Activated T-cell treated with anti-CD3 and anti-CD28 coated beads, Interleukin-2, amount 50 U/mL, for 4 hours (primary cell): ENCODE measurements around the gene GAS2L3. TPM values are rescaled to one million over a fixed set of nuclear protein-coding genes. Genes with fewer than 3 reads are reported as not detected.
"Not testable (repeated sequence)": the region's sequence is repeated elsewhere in the genome, so short reads cannot be mapped to it uniquely, and the experiment has no call there.

Experiments
- ATAC-seq, 2 donors: fragments of 200-7000 bp; cut with Tn5 transposase; one replicate each; pipeline ENCODE4 v1.10.0; 2021
- DNase-seq: peaks from one replicate; pipeline ENCODE4 v3.0.0-alpha.2; 2020
- H3K27me3 Mint-ChIP-seq: one replicate; pipeline ENCODE4 v1.8.0; 2021; ENCODE audit warnings: low read depth, mixed read lengths
- H3K36me3 Mint-ChIP-seq: one replicate; pipeline ENCODE4 v1.8.0; 2022; ENCODE audit warnings: mixed read lengths; ENCODE audit not compliant: insufficient read depth
- H3K4me1 Mint-ChIP-seq: one replicate; pipeline ENCODE4 v1.8.0; 2021; ENCODE audit warnings: low read depth, mixed read lengths
- H3K4me3 Mint-ChIP-seq: one replicate; pipeline ENCODE4 v1.8.0; 2021; ENCODE audit warnings: mild to moderate bottlenecking, moderate library complexity, mixed read lengths
- H3K9me3 Mint-ChIP-seq: one replicate; pipeline ENCODE4 v1.8.0; 2021; ENCODE audit warnings: mixed read lengths
- total RNA-seq, 3 donors: library from RNA; stranded (reverse); gene quantifications; one replicate each; pipeline ENCODE4 v1.2.1, GENCODE V29; 2021

Gene GAS2L3
- total RNA-seq, 3 donors from 2014 or later, result not detected

GRCh38 chr12:100602997-100603396 is 29.5 kb downstream of the GAS2L3 start:
- H3K4me3 Mint-ChIP-seq, H3K27me3 Mint-ChIP-seq, H3K9me3 Mint-ChIP-seq, ATAC-seq, H3K4me1 Mint-ChIP-seq, DNase-seq, H3K36me3 Mint-ChIP-seq: not testable (repeated sequence)

DNA sequence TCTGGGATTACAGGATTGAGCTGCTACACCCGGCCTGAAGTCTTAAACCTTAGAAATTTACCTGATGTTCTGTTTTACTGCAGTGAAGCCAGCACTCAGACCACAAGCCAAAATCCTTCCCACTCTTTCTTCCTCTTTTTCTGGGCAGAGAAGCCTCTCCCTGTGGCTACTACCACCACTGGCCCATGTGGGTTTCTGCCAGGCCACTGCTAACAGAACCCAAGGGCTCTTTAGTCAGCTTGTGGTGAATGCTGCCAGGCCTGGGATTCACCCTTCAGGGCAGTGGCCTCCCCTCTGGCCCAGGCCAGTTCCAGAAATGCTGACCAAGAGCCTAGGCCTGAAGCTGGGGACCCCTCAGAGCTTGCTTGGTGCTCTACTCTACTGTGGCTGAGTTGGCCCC is 35.3 kb downstream of the GAS2L3 start:
- DNase-seq, result no peak
- peaks cover 4% of the 10 kb centered on the region for H3K27me3 Mint-ChIP-seq
- no peak overlapping the region for H3K4me3 Mint-ChIP-seq
- peaks cover 6% of the 10 kb centered on the region for H3K9me3 Mint-ChIP-seq
- no peak for ATAC-seq
- no peaks in the 10 kb centered on the region for H3K4me1 Mint-ChIP-seq
- H3K36me3 Mint-ChIP-seq, result no peaks in the 10 kb centered on the region

DNA sequence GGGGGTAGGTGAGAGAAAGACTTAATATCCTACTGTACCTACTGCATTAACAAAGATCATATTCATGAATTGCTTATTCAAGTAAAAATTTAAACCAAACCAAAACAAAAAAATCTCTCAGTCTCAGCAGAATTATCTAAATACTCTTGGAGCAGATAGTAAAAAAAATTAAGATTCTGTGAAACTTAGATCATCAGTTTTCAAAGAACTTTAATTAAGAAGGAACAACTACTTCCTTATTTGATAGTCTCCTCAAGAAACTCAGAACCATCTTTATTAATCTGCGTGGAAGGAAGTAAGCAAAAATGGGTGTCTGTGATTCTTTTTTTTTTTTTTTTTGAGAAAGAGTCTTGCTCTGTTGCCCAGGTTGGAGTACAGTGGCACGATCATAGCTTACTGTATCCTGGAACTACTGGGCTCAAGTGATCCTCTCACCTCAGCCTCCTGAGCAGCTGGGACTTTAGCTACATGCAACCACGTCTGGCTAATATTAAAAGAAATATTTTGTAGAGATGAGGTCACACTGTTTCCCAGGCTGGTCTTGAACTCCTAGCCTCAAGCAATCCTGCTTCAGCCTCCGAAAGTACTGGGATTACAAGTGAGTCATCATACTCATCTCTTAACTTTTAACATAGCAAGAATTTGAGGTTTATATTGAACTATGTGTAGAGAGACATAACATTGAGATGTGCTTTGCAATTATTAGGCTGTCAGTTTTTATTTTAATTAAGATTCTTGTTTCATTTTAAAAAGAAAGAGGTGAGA is 37.4 kb downstream of the GAS2L3 start:
- no peaks in the 10 kb centered on the region for H3K4me1 Mint-ChIP-seq
- H3K27me3 Mint-ChIP-seq, result peaks cover 4% of the 10 kb centered on the region
- no peak overlapping the region for H3K4me3 Mint-ChIP-seq
- DNase-seq (no peak), ATAC-seq (no peak)
- no peaks in the 10 kb centered on the region for H3K36me3 Mint-ChIP-seq
- H3K9me3 Mint-ChIP-seq, result peaks cover 6% of the 10 kb centered on the region

GRCh38 chr12:100612606-100613005 is 39.1 kb downstream of the GAS2L3 start:
- Mint-ChIP-seq H3K4me3 (no peak overlapping the region), H3K4me1 (no peaks in the 10 kb centered on the region), H3K27me3 (peaks cover 4% of the 10 kb centered on the region), H3K36me3 (no peaks in the 10 kb centered on the region), H3K9me3 (no peaks in the 10 kb centered on the region)
- ATAC-seq (no peak), DNase-seq (no peak)

DNA sequence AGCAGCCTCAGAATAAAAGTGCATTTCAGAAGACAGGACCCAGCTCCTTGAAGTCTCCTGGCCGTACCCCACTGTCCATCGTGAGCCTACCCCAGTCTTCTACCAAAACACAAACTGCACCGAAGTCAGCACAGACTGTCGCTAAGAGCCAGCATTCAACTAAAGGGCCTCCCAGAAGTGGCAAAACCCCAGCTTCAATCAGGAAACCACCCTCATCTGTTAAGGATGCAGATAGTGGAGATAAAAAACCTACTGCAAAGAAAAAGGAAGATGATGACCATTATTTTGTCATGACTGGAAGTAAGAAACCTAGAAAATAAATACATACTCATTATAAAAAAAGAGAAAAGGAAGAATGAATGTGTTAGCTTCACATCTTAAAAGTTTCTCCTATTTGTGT is 51.1 kb downstream of the GAS2L3 start:
- ATAC-seq (no peak), DNase-seq (no peak)
- Mint-ChIP-seq H3K4me3 (no peak overlapping the region), H3K4me1 (no peaks in the 10 kb centered on the region), H3K9me3 (no peaks in the 10 kb centered on the region), H3K36me3 (no peaks in the 10 kb centered on the region), H3K27me3 (no peaks in the 10 kb centered on the region)

DNA sequence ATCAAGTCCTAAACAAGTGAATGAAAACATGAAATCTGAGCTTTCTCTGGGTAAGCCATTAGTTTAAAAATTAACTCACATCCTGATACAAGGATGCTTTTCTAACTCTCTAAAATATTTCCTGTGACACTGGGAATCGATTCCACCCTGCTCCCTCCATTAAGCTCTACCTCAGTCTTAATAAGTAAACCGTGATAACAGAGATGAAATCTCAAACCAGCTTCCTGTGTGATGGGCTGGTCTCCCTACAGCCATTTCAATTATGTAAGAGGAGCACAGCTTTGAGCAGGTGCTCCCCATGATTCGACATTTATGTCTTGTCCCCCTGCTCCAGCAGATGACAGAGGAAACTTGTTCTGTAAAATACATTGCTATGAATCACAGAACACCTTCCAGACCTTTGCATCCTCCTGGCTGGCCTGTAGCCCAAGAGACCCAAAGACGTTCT is 59.0 kb downstream of the GAS2L3 start:
- H3K4me1 Mint-ChIP-seq, result no peaks in the 10 kb centered on the region
- H3K9me3 Mint-ChIP-seq, result no peaks in the 10 kb centered on the region
- no peak overlapping the region for H3K4me3 Mint-ChIP-seq
- H3K36me3 Mint-ChIP-seq, result no peaks in the 10 kb centered on the region
- DNase-seq, result no peak
- H3K27me3 Mint-ChIP-seq, result no peaks in the 10 kb centered on the region
- ATAC-seq, result no peak

DNA sequence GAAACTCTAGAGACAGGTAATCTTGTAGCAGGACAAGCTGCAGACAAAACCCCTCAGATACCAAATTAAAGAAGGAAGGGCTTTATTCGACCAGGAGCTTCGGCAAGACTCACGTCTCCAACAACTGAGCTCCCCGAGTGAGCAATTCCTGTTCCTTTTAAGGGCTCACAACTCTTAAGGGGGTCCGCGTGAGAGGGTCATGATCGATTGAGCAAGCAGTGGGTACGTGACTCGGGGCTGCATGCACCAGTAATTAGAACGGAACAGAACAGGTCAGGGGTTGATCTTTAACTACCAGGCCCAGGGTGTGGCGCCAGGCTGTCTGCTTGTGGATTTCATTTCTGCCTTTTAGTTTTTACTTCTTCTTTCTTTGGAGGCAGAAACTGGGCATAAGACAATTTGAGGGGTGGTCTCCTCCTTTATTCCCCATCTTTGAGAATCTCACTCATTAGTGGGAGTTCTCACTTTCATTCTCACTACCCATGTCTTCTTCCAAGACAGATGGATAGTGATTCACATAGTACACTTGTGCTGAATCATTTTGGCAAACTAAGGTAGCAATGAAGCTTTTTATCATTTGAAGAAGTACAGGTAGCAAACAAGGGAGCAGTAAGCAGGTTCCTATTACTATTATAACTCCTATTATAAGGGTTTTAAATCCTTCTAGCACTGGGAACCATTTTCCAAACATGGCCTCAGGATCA is 59.8 kb downstream of the GAS2L3 start:
- H3K4me3 Mint-ChIP-seq, ATAC-seq, H3K4me1 Mint-ChIP-seq, H3K27me3 Mint-ChIP-seq, DNase-seq, H3K36me3 Mint-ChIP-seq, H3K9me3 Mint-ChIP-seq: not testable (repeated sequence)

DNA sequence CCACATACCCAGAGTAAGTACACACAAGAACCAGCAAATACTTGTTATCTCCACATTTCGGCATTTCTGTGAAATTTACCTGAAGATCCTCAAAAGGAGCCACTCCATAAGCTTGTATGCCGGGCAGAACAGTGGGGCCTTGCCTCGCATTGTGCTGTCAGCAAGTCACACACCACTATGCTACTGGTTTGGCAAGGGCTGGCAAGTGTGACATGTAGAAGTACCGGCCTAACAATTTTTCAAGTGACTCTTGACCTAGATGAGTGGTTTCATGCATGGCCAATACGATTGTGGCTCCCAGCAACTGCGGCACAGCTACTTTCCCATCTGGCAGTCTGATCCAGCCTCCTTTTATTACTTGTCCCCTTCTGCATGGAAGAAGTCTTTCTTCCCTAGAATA is 69.8 kb downstream of the GAS2L3 start:
- DNase-seq, result no peak
- no peaks in the 10 kb centered on the region for H3K36me3 Mint-ChIP-seq
- no peak overlapping the region for H3K4me3 Mint-ChIP-seq
- H3K4me1 Mint-ChIP-seq, result no peaks in the 10 kb centered on the region
- H3K9me3 Mint-ChIP-seq, result peaks cover 8% of the 10 kb centered on the region
- H3K27me3 Mint-ChIP-seq, result peaks cover 7% of the 10 kb centered on the region
- no peak for ATAC-seq

DNA sequence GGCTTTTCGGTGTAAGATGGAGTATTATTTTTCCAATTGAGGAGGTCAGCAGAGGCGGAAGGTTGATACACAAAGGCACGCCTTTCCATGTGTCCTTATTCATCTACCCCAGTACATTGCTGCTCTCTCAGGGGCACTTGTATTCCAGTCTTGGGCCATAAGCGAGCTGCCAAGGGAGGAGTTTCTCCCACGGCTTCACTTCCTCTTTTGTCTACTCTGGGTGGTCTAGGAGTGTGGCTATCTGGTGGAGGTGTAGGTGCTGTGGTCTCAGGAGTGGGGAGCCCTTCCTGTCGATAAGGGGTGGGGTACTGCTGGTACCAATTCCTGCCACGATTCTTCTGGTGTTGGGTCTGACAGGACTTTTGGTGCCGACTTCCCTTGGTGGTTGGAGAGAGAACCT is 73.4 kb downstream of the GAS2L3 start:
- peaks cover 4% of the 10 kb centered on the region for H3K9me3 Mint-ChIP-seq
- DNase-seq (no peak), ATAC-seq (no peak)
- H3K4me1 Mint-ChIP-seq, result no peaks in the 10 kb centered on the region
- H3K27me3 Mint-ChIP-seq, result peaks cover 9% of the 10 kb centered on the region
- no peak overlapping the region for H3K4me3 Mint-ChIP-seq
- no peaks in the 10 kb centered on the region for H3K36me3 Mint-ChIP-seq

DNA sequence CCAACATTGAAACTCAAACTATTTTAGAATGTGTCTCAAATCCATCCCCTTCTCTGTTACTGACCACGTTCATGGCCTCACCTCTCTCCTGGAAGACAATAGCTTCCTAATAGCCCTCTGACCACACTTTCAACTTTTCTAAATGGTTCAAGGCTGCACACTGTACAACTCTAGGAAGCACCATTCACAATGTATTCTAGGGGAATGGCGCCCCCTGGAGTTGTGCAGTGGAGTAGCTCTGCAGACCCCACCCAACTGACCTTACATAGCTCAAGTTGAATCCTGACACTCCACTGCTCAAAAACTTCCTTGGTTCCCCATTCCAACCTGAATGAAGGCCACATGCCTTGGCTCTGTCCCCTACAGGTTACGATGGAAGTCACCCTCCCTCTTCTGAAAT is 77.6 kb downstream of the GAS2L3 start:
- Mint-ChIP-seq H3K27me3 (peaks cover 13% of the 10 kb centered on the region), H3K4me1 (no peaks in the 10 kb centered on the region), H3K4me3 (no peak overlapping the region), H3K9me3 (no peaks in the 10 kb centered on the region), H3K36me3 (no peaks in the 10 kb centered on the region)
- no peak for DNase-seq
- no peak for ATAC-seq

DNA sequence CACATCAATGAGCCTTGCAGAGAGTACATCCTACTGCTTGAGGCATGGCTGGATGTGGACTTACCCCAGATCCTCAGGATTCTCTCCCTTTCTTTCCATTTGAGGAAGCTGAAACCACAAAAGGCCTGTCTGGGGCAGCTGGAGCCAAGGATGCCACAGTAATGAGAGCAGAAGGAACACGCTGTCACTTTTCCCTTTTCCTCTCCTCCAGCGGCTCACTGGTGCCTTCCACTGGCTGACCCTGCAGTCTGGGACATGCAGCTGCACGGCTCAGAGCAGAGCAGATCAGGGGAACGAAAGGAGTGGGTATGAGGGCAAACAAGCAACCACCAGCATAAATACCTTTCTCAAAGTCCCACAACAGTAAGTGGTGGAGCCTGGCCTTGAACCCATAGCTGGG is 78.2 kb downstream of the GAS2L3 start:
- ATAC-seq, result no peak
- H3K27me3 Mint-ChIP-seq, result peaks cover 13% of the 10 kb centered on the region
- H3K9me3 Mint-ChIP-seq, result no peaks in the 10 kb centered on the region
- no peaks in the 10 kb centered on the region for H3K36me3 Mint-ChIP-seq
- H3K4me3 Mint-ChIP-seq, result no peak overlapping the region
- no peak for DNase-seq
- H3K4me1 Mint-ChIP-seq, result no peaks in the 10 kb centered on the region

- Mint-ChIP-seq H3K27me3 (peaks cover 8% of the 10 kb centered on the region), H3K4me3 (no peak overlapping the region), H3K4me1 (no peaks in the 10 kb centered on the region), H3K9me3 (peaks cover 2% of the 10 kb centered on the region), H3K36me3 (no peaks in the 10 kb centered on the region)
- ATAC-seq, result no peak
- no peak for DNase-seq
These were observed 79.0 kb downstream of the GAS2L3 start for GRCh38 chr12:100652488-100652887.

GRCh38 chr12:100656141-100656540 is 82.7 kb downstream of the GAS2L3 start:
- Mint-ChIP-seq H3K9me3 (peaks cover 10% of the 10 kb centered on the region), H3K36me3 (no peaks in the 10 kb centered on the region), H3K4me3 (no peak overlapping the region), H3K27me3 (peaks cover 12% of the 10 kb centered on the region), H3K4me1 (no peaks in the 10 kb centered on the region)
- ATAC-seq (no peak), DNase-seq (no peak)

DNA sequence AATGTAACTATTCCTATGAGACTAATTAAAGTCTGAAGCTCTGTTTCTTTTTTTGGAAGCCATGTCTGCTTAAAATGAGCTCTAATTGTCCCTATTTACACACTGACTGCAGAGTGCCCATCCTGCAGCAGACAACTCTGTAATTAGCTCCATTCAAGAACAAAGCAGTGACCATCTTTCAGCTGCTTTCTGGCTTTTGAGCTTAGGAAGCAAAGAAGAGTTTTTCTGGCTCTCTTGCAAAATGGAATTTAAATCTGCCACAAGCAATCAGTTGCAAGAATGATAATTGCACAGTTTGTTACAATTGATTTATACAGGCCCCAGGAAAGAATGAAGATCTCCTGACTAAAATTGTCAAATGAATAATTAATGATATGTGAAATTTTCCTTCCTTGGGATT is 83.4 kb downstream of the GAS2L3 start:
- DNase-seq (no peak), ATAC-seq (no peak)
- no peaks in the 10 kb centered on the region for H3K36me3 Mint-ChIP-seq
- no peak overlapping the region for H3K4me3 Mint-ChIP-seq
- peaks cover 12% of the 10 kb centered on the region for H3K27me3 Mint-ChIP-seq
- H3K4me1 Mint-ChIP-seq, result no peaks in the 10 kb centered on the region
- peaks cover 10% of the 10 kb centered on the region for H3K9me3 Mint-ChIP-seq

GRCh38 chr12:100661300-100661951 is 87.9 kb downstream of the GAS2L3 start:
- DNase-seq, result no peak
- H3K36me3 Mint-ChIP-seq, result no peaks in the 10 kb centered on the region
- H3K9me3 Mint-ChIP-seq, result peaks cover 10% of the 10 kb centered on the region
- H3K4me3 Mint-ChIP-seq, result no peak overlapping the region
- peaks cover 7% of the 10 kb centered on the region for H3K27me3 Mint-ChIP-seq
- no peaks in the 10 kb centered on the region for H3K4me1 Mint-ChIP-seq
- no peak for ATAC-seq
